C4-2B (cell line): ENCODE measurements around the gene ATP8B4.

ENCODE experiments used
- CTCF ChIP-seq: fragments of 450-650 bp; conservative IDR thresholded peaks from 2 replicates; pipeline ENCODE4 v1.5.1; 2017; ENCODE audit warnings: mild to moderate bottlenecking
- ZFX ChIP-seq: fragments of 450-650 bp; IDR thresholded peaks from 2 replicates; pipeline ENCODE4 v1.6.1; 2017

DNA sequence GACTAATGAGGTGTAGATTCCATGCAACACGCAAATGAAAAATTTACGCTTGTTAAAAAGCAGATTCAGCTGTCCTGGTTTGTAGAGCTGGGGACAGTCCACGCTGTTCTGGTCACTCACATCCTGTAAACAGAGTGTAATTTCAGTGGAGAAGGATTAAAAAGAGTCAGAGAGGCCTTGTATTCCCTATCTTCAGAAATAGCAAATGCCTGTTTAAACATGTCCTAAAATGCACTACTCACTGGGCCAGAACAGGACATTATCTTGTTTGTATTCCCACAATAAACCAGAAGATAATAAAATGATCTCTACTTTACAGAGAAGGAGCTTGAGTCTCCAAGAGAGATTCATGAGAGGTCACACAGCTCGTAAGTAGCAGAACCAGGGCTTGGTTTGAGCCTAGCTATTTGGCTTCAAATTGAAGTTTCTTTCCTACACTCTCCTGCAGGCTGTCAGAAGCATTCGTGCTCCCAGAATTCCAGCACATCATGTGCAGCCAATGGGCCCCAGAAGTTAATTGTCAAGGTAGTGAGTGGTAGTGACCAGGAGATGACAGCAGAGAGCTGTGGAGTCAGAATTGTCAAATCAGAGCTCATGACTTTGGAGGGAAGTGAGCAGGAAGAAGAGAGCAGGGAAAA lies 242.5 kb downstream of the ATP8B4 start:
- TF ChIP-seq ZFX (no peak), CTCF (peak; percentile 51)
